Measurements from ENCODE around the gene OCRL. TPM values are rescaled to one million over a fixed set of nuclear protein-coding genes. Genes with fewer than 3 reads are reported as not detected.

The OCRL gene
- total and polyA plus RNA-seq, 2 experiments from 2014 or later: 3.9 to 16.5 TPM

- H3K4me3 Mint-ChIP-seq: no peak overlapping the region
These were observed 45.6 kb downstream of the OCRL start for GRCh38 chrX:129585691-129586090.

More at GRCh38 chrX:129585691-129586090, 45.6 kb downstream of the OCRL start:
- Histone ChIP-seq H3K4me2 (no peak overlapping the region), H3K27me3 (ENCODE audit: insufficient read depth) (no peaks in the 10 kb centered on the region), H2AFZ (no peak overlapping the region), H4K20me1 (replicated peaks; ENCODE audit: insufficient read depth) (no peaks in the 10 kb centered on the region), H3K4me1 (ENCODE audit: insufficient read depth) (no peaks in the 10 kb centered on the region), H3F3A (replicated peaks; ENCODE audit: low read depth) (no peaks in the 10 kb centered on the region), H3K27ac (ENCODE audit: low read depth) (no peak overlapping the region), H3K4me3 (no peak overlapping the region), H3K79me2 (replicated peaks; ENCODE audit: insufficient read depth) (no peaks in the 10 kb centered on the region), H3K9me2 (ENCODE audit: insufficient read depth) (no peaks in the 10 kb centered on the region), H3K36me3 (ENCODE audit: insufficient read depth) (no peaks in the 10 kb centered on the region)
- TF ChIP-seq CTCF (conservative IDR thresholded peaks at IDR 0.05; ENCODE audit: low read depth in 2 of 2): no peak
- TF ChIP-seq REST (IDR thresholded peaks at IDR 0.05; ENCODE audit: unreplicated experiment): no peak
- TF ChIP-seq POLR2AphosphoS5 (IDR thresholded peaks at IDR 0.05; ENCODE audit: low read depth): no peak
- TF ChIP-seq NANOG (IDR thresholded peaks at IDR 0.05; ENCODE audit: borderline replicate concordance): no peak
- no peak for TF ChIP-seq JUNB (IDR thresholded peaks at IDR 0.05; ENCODE audit: unreplicated experiment)
- TF ChIP-seq ZNF331 (CRISPR knock-in tag; IDR thresholded peaks at IDR 0.05; ENCODE audit: low read depth): no peak
- no peak for TF ChIP-seq EZH2phosphoT487 (IDR thresholded peaks at IDR 0.05; ENCODE audit: unreplicated experiment)
- TF ChIP-seq ZNF462 (CRISPR knock-in tag; IDR thresholded peaks at IDR 0.05): no peak
- TF ChIP-seq STAT1 (IDR thresholded peaks at IDR 0.05; ENCODE audit: unreplicated experiment): no peak
- no peak for TF ChIP-seq ETS1 (IDR thresholded peaks at IDR 0.05)
- no peak for TF ChIP-seq ZNF114 (CRISPR knock-in tag; IDR thresholded peaks at IDR 0.05)
- TF ChIP-seq EZH2 (IDR thresholded peaks at IDR 0.05; ENCODE audit: low read depth, unreplicated experiment): no peak
- TF ChIP-seq CREB1 (CRISPR knock-in tag; IDR thresholded peaks at IDR 0.05; ENCODE audit: low read depth): no peak
- H3K4me1 Mint-ChIP-seq: no peaks in the 10 kb centered on the region
- H3K9me3 Mint-ChIP-seq: no peaks in the 10 kb centered on the region
- ATAC-seq (no peak), DNase-seq (ENCODE audit: low spot score) (no peak)
- H3K36me3 Mint-ChIP-seq (ENCODE audit: low read depth): peaks cover 31% of the 10 kb centered on the region
- no peak overlapping the region for H3K27ac Mint-ChIP-seq
- no peaks in the 10 kb centered on the region for H3K27me3 Mint-ChIP-seq (ENCODE audit: insufficient read depth, low read depth, poor library complexity)
